ENCODE measurements around the gene TRAP1.

GRCh38 chr16:3689731-3690130 lies 27.6 kb downstream of the TRAP1 start:
- TF ChIP-seq CTCF (IDR thresholded peaks at IDR 0.05; ENCODE audit: low read depth, low read length) (no peak), EZH2phosphoT487 (IDR thresholded peaks at IDR 0.05; ENCODE audit: low read depth) (no peak)
